RPMI8226 (cell line): ENCODE results near the gene FNDC1.

Experiments used
- DNase-seq: peaks from one replicate; pipeline ENCODE4 v3.0.0-alpha.2; 2015

The FNDC1 gene

DNA sequence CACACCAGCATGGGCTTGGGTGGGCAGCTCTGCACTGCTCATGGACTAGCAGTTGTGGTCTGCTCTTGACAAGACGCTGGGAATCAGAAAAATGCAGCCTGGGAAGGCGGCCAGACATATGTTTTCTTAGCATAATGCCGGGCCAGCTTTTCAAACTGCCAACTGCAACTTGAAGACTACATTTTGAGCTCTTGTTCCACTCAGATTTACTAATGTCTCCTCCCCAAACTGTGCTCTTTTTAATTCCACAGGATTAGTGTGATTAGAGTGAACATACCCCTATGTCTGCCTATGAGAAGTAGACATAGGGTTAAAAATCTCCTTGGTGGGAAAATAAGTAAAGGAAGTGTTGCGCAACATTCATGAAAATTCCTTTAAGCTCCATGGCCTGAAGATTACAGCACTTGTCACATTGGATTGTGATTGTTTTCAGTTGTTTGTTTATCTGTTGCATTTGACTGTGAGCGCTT, 5.3 kb upstream of the FNDC1 start:
- no peak for DNase-seq

DNA sequence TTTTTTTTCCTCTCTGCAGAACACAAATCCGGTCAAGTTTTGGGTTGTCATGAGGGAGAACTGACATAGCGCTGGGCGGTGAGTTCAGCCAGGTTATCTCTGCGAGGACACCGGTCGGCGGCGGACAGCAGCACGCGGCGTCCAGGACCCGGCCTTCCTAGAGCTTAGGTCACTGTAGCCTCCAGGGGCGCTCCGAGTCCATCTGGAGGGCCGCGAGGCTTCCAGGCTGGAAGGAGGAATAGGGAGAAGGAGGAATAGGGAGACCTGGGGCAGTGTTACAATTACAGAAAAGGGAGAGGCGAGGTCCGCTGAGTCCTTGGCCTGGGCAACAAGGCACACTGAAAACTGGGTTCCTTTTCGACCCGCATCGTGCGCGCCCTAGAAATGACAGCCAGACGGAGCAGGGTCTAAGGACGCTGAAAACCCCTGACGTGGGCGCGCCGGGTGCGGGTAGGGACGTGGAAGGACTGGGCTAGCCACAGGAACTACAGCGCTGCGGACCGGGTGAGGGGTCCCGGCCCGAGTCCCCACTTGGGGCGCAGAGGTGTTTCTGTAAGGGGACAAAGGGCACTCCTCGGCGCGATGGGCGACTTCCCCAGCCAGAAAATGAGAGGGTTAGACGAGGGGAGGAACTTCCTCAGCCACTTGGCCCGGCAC, 536 bp upstream of the FNDC1 start:
- no peak for DNase-seq

DNA sequence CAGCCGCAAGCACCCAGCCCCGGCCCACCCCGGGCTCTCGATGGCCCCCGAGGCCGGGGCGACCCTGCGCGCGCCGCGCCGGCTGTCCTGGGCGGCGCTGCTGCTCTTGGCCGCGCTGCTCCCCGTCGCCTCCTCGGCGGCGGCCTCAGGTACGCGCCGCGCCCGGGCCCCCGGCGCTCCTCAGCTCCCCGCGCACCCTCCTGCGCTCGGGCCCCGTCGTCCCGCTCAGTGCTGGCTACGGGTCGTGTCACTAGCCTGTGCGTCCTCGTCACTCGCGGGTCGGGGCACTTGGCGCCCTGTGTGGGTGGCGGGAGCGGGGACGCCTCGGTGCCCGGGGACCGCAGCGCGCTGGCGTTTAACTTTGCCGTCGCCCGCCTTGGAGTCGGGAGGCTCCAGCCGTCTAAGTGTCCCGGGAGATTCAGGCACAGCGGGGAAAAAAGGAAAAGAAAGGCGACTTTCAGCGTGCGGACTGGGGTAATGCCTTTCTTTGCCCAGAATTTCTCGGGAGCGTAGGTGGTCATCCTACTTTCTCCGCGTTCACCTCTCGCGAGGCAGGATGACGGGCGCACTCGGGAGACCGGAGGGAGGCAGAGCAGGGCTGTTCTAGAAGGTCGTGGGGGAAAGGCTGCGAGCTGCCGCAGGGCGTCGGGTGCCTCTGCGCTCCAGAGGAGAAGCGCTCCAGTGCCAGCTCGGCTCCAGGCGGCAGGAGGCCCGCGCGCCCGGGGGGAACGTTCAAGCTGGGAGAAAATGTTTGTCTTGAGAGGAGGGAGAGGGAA, 545 bp downstream of the FNDC1 start:
- peak; percentile 19 for DNase-seq

DNA sequence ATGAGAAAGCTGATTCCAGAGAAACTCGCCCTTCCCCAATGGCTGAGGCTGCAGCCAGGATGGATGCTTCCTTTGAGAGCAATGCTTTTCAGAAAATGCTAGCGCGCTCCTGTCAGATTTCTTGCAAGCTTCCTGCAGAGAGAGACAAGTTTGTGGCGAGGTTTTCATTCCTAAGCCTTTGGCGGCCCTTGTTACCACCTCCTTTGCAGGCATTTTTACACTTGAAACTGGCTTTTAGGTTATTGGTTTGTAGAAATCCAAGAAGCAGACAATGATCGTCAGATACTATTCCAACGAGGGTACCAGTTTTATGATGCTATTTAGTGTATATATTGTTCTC, 1.1 kb downstream of the FNDC1 start:
- no peak for DNase-seq

DNA sequence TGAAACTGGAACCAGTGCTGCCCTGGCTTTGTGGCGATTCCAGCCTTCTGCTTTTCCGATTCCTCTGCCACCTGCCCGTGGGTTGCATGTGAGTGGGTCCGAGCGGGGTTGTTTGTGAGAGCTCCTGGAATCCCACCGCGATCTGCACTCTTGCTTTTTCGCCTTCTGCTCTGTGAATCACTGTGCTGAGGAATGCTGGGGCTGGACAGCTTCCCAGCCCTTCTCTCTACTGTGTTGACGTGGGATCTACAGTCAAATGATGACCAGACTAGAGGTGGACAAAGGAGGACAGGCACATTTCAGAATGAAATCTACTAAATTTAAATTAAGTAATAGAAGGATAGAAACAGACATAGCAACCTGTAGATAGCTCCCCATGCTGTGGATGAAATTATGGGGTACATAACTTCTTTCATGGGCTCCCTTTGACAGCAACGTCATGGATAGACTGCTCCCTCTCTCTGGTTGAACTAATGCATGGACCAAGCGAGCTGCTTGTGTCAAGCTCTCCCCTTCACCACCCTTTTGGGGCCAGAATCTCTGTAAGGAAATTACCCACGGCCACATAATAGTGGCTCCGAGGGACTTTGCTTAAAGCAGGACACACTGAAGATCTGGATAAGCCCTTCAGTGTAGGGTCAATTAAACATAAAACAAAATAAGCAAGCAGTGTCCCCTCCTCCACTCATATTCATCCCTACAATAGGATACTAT, 2.0 kb downstream of the FNDC1 start:
- DNase-seq, result no peak

DNA sequence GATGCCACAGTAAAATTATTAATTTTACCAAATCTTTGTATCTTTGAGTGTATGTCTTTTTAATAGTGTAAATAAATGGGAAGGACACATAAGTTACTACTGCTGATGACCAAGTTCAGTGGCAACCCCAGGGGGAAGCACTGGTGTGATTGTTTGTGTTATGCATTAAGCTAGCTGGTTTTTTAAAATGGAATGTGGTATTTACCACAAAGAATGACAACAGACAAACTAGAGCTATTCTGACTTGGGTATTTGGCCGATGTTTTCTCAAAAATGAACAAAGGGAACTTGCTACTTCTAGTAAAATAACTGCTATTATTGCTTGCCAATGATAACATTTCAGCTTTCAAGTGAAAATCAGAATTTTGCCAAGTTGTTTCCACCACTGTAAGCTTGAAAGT, 2.9 kb downstream of the FNDC1 start:
- DNase-seq, result no peak

DNA sequence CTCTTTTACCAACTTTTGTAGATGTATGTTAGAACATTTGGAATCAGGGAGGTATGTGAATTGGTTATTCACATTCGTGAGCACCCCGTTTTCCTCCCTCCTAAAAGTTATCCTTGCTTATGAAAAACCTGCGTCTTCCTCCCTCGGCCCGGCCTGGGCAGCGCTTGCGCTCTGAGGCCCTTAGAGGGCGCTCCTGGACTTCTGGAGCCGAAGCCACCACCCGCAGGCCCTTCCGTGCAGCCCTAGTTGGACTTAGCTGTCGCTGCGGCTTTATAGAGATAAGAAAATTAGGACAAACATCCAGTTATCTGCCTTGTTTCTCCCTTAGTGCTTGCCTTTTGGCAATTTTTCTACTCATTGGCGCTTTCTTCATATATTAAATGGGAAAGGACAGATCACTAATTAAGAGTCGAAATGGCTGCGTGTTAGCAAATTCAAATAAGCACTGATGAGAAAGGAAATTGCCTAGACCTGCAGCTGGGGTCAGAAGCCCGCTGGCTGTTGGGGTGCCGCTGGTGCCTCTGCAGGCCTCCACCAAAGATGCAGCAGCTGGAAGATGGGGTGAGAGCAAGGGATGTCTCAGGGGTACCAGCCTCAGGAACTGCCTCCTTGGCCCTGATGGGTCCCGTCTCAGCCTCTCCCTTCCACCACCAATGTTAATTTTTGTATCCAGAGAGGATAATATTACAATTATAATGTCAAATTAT, 5.2 kb downstream of the FNDC1 start:
- DNase-seq, result peak; percentile 77

DNA sequence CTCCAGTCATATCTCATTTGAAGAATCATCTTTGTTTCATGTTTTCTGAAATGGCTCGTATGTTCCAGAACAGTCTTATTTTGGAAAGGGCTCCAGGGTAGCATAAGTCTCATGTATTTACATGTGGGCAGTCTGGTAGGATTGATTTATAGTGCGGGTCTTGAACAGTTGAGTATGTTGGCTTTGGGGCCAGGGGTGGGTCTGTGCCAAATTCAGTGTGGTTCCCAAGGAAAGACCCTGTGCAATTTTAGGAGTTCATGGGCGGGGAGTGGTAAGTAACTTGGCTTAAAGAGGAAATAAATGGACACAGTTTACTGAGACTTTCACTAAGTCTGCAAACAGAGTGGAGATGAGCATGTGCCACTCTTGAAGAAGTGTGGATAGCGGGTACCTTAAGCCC, 7.7 kb downstream of the FNDC1 start:
- no peak for DNase-seq

DNA sequence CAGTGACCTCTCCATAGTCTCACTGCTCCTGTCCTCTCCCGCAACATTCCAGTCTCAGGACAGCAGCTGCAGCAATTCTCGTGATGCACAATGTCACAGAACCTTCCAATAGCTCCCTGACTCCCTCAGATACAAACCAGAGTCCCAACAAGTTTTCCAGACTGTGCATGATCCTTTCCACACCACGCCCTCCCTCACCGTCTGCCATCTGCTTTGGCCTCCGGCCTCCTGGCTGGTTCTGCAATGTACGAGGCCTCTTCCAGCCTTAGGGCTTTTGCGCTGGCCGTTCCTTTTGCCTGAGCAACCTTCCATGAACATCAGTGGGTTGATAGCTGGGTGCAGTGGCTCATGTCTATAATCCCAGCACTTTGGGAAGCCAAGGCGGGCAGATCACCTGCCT, 9.6 kb downstream of the FNDC1 start:
- DNase-seq, result no peak

DNA sequence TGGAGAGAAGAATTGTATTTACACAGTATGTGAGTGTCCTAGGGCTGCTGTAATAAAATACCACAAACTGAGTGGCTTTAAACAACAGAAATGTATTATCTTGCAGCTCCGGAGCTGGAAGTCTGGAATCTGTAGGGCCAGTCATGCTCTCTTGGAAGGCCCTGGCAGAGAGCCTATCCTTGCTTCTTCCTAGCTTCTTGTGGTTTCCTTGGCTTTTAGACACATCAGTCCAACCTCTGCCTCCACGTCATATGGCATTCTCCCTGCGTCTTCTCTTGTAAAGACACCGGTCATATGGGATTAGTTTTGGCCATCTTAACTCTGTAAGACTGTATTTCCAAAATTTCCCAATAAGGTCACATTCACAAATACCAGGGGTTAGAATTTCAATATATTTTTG, 10.8 kb downstream of the FNDC1 start:
- DNase-seq, result no peak

DNA sequence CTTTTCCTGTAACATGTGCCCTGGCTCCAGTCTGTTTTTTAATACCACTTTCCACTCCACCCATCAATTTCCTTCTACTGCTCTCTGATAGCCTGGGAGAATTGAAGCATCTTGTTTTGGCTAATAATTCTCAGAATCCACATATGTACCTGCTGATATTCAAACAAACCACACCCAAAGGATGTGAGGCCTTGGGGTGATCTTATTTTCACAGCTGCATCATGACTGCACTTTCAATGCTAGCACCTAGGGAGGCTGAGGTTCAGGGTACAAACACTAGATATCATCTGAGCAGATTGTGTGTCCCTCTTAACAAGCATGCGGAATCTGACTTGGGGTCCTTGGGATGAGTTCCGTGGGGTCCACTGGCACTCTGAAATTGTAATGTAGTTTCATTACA, 12.7 kb downstream of the FNDC1 start:
- no peak for DNase-seq

DNA sequence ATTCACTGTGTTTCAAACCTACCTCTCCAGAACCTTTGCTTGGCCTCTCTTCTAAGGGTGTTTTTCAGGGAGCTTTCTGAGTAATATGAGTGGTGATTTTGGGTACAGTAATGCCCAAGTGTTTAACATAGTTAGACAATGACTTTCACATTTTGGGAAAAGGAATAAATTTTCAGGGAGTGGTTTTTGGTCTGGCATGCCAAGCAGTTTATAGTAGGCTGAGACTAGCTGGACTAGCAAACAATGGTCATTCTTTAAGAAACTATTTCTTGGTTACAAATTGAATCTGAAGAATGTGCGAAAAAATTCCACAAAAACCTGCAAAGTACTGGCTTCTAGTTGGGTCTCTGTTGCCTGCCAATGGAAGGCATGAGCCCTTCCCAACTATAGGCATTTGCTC, 15.4 kb downstream of the FNDC1 start:
- DNase-seq, result no peak

DNA sequence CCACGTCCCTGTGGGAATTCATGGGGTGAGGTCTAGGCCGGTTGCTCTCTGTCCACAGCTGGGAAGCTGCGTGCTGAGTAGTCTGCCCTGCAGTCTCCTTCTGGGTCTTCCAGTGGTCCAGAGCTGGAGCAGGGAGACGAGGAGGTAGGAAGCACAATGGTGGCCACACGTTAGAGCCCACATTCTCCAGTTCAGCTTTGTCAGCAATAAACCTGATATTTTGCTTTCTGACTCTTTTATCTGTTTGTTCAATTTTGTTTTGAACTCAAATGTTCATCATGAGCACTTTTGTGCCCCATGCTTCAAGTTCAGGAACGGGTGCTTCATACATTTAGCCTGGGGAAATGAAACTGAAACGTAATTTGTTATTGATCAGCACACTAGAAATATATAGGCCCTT, 21.3 kb downstream of the FNDC1 start:
- no peak for DNase-seq

DNA sequence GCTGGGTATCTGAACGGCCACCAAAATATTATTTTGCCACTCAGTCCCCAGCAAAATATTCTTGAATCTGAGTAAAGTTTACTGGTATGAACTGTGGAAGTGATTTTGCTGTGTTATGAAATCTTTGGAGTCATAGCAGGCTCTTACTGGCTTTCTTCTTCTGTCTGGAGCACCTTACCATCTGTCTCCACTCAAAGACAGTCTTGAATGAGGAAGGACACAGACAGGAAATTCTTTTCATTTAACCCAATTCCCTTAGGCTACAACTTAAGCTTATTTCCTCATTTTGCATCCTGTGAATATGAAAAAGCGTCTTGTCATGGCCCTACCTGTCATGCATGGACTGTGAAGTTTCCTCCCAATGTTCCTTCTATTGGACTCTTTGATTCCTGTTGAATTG, 24.7 kb downstream of the FNDC1 start:
- no peak for DNase-seq

DNA sequence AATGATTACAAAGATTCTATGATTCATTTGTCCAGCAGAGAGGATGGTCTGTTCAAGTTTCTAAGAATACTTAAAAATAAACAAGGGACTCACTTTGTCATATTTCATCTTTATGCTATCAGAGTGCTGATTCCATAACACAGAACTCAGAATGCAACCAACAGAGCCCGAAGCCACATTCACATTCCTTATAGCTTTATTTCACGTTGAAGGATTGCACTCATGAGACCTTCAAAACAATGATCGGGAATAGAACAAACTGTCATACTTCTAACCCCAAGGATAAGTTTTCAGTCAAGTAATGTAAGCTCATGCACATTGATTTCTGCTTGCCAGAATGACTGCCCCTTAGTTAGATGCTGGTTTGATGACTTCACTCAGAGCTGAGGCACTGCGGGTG, 25.2 kb downstream of the FNDC1 start:
- DNase-seq, result no peak

DNA sequence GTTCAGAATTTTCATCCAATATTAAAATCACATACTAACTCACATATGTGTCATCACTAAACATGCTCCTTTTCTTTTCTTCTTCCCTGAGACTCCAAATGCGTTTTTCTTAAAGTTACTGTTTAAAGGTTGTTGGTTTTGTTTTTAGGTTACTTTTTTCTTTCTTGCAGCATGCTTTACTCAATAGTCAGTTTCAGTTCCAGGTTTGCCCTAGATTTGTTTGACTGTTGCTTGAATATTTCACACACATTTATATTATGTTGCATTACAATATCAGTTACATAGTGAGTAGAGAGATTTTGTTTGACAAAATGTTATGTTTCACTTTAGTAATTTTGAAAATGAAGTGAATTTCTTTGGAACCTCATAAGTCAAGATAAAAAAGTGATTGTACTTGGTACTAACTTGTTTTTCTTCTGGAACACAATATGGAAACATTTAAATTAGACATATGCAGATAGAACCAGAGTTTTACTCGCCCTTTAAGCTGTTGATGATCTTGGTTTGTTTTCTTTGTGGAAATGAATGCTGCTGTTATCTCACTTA, 27.3 kb downstream of the FNDC1 start:
- DNase-seq, result no peak

DNA sequence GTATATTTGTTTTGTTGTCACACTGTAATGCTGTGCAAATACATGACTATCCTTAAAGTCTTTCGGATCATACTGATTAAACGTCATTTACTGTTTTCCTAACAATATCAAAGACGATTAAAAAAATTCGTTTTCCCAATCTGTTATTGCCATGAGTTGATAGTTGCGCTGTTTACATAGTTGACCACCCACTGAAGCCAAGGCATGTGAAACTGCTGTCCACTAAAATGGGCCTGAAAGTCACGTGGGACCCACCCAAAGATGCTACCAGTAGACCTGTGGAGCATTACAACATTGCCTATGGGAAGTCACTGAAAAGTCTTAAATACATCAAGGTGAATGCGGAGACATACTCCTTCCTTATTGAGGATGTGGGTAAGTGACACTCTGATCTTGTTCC, 28.1 kb downstream of the FNDC1 start:
- no peak for DNase-seq

DNA sequence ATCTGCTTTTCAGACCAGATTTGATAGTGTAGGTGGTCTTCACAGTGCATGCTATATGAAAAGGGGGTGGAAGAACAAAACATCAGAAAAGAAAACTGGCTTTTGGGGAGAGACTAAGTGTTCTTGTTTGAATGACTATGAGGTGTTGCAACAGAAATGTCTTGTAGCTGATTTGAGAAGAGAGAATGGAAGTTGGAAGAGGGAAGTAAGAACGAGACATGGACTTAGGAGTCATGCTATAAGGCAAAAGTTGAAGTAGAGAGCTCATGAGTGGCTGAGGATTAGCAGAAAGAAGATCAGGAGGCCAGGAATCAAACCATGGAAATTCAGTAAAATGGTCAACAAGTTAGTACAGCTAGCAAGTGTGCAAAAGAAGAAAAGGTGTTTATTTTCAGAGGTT, 32.1 kb downstream of the FNDC1 start:
- no peak for DNase-seq

DNA sequence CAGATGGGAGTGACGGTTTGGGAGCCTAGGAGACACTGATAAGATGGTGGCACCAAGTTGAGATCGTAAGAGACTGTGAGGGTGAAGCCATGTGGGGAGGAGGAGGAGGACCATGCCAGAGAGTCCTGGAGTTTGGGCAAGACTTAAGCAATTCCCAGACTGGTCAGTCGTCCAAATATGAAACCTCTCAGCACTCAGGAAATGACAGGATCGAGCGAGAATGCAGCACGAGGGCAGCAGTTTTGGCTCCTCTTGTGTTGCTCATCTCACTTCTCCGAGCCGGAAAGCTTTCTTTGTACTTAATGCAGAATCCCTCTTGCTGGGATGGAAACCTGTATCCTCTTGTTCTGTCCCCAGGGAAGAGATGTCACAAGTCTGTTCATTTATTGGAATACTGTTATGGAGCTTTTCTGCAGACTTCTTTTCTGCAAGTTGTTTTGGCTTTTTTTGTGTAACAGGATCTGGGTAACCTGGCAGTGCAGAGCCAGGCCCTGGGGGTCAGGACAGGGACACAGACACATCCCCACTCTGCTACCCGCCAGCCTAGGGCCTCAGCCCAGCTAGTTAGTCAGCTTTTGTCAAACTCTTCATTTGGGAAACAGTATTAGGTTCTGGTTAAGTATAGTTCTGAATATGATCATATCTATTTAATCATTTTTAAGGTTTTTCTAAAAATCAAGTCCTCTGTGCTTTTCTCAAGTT, 34.3 kb downstream of the FNDC1 start:
- DNase-seq, result no peak

DNA sequence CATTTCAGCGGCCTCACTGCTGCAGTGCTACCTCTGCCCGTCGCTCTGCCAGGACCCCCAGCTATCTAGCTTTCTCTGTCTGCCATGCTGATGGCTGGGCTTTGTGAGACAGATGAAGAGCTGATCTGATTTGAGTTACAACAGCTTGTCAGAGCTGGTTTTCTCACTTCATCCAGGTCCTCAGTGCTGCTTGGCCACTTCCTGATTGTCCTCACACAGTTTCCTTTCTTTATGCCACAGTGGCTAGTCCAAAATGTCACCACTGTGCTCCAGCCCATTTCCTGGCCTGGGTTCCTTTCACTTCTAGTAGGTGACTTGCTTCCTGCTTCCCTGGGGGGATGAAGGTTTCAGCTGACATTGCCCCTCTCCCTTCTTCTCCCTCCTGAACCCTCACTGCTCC, 35.4 kb downstream of the FNDC1 start:
- DNase-seq, result no peak

DNA sequence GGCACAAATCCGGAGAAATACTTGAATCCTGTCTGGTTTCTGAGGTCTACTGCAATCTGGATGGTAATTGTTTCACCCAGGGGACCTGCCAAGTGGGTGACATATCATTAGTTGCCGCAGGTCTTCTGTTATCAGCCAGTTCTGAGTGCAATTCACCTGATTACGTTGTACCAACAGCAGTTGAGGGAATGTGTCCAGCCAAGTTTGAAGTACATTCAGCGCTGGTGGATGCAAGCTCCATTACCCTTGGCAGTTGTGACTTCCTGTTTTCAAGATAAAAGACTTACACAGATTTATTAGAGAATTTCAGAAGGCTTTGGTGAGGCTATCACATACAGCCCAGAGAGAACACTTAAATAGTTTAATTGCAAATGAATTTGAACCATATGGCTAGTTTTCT, 42.8 kb downstream of the FNDC1 start:
- no peak for DNase-seq

DNA sequence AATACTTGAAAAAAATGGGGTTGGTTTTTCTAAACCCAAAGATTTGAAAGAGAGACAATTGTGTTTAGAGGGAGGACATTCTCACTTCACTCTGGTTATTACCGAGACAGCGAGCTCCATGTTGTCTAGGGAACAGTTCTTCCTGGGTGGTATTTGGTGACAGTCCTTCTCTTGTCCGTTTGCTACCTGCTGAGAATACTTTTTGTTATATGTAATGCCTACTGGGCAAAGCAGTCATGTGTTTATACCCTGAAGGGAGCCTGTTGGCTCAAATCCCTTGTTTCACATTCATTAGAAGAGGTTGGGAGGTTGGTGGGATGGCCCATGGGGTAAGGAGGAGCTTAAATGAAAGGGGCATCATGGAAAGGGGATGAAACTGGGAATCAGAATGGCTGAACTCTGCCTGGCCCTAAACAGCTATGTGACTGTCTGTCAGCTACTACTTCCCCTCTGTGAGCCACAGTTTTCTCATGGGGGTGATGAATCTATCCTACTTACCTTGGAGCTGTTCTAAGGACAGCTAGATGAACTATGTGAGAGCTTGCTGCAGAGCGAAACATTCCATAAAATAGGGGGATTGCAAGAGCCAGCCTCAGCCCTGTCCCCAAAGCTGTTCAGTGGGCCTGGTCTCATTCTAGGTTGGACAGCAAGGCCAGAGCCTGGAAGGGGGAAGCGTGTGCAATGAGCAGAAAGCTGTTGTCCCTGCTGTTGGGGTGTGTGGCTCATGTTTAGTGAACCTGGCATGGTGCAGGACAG, 43.5 kb downstream of the FNDC1 start:
- no peak for DNase-seq
